HCT116 (cell line): ENCODE results near the gene EGF.

Experiments used
- CTCF ChIP-seq, 3 experiments: fragments of 200-600 bp in 1 of 3; sonication (generic) in 1 of 3; IDR thresholded peaks in 2 of 3; conservative IDR thresholded peaks in 1 of 3; 2 replicates each; pipeline ENCODE4 v1.5.1; 2012 to 2017; ENCODE audit warnings: low read depth in 2 of 3, low read length in 2 of 3, antibody characterized with exemption in 1 of 3, borderline replicate concordance in 1 of 3, control low read depth in 1 of 3, mild to moderate bottlenecking in 1 of 3, mixed read lengths in 1 of 3, mixed run types in 1 of 3, moderate library complexity in 1 of 3; ENCODE audit not compliant: insufficient read depth in 1 of 3
- EGR1 ChIP-seq: IDR thresholded peaks from 2 replicates; pipeline ENCODE4 v1.6.1; 2012; ENCODE audit warnings: low read depth
- EZH2 ChIP-seq: fragments of 200-600 bp; sonication (generic); IDR thresholded peaks from 2 replicates; pipeline ENCODE4 v1.6.1; 2017; ENCODE audit warnings: antibody characterized with exemption, mixed run types
- EZH2phosphoT487 ChIP-seq: fragments of 200-600 bp; IDR thresholded peaks from 2 replicates; pipeline ENCODE4 v1.6.1; 2018; ENCODE audit warnings: antibody characterized with exemption, borderline replicate concordance
- JUND ChIP-seq: IDR thresholded peaks from 2 replicates; pipeline ENCODE4 v1.6.1; 2012
- MAX ChIP-seq: IDR thresholded peaks from 2 replicates; pipeline ENCODE4 v1.6.1; 2012
- POLR2A ChIP-seq: IDR thresholded peaks from 2 replicates; pipeline ENCODE4 v1.7.0; 2011; ENCODE audit warnings: borderline replicate concordance; ENCODE audit not compliant: insufficient read depth, insufficient read length; ENCODE audit errors: extremely low read depth
- POLR2AphosphoS5 ChIP-seq: IDR thresholded peaks from 2 replicates; pipeline ENCODE4 v1.6.1; 2011; ENCODE audit warnings: mild to moderate bottlenecking, low read depth, low read length, moderate library complexity
- RAD21 ChIP-seq: IDR thresholded peaks from 2 replicates; pipeline ENCODE4 v1.6.1; 2012; ENCODE audit warnings: low read depth, mild to moderate bottlenecking
- REST ChIP-seq: IDR thresholded peaks from 2 replicates; pipeline ENCODE4 v1.6.1; 2012; ENCODE audit warnings: low read depth
- SIN3A ChIP-seq: IDR thresholded peaks from 2 replicates; pipeline ENCODE4 v1.6.1; 2012; ENCODE audit warnings: low read depth
- SRF ChIP-seq: IDR thresholded peaks from 2 replicates; pipeline ENCODE4 v1.6.1; 2012; ENCODE audit warnings: low read depth
- ZBTB33 ChIP-seq: IDR thresholded peaks from 2 replicates; pipeline ENCODE4 v1.6.1; 2011; ENCODE audit warnings: mild to moderate bottlenecking, low read length, moderate library complexity; ENCODE audit not compliant: insufficient replicate concordance; ENCODE audit errors: extremely low read depth
- ZFX ChIP-seq: fragments of 450-650 bp; IDR thresholded peaks from 2 replicates; pipeline ENCODE4 v1.6.1; 2017

- TF ChIP-seq CTCF (IDR thresholded peaks at IDR 0.05 in 2 of 3, conservative IDR thresholded peaks at IDR 0.05 in 1 of 3; ENCODE audit: borderline replicate concordance in 1 of 3, insufficient read depth in 1 of 3, low read depth in 2 of 3, low read length in 2 of 3), result no peak
- TF ChIP-seq MAX, result no peak
- TF ChIP-seq SRF, result no peak
- no peak for TF ChIP-seq ZFX
- no peak for TF ChIP-seq REST
- TF ChIP-seq POLR2AphosphoS5, result no peak
- TF ChIP-seq POLR2A, result no peak
- TF ChIP-seq EGR1, result no peak
- no peak for TF ChIP-seq EZH2phosphoT487
- no peak for TF ChIP-seq RAD21
- TF ChIP-seq EZH2, result no peak
- no peak for TF ChIP-seq ZBTB33
- no peak for TF ChIP-seq JUND
- no peak for TF ChIP-seq SIN3A
Observed at GRCh38 chr4:109969919-109970318, 57.2 kb downstream of the EGF start.
